Measurements from ENCODE around the gene ZNF576.
"Not testable (repeated sequence)": the region's sequence is repeated elsewhere in the genome, so short reads cannot be mapped to it uniquely, and the experiment has no call there.

ZNF576 gene

DNA sequence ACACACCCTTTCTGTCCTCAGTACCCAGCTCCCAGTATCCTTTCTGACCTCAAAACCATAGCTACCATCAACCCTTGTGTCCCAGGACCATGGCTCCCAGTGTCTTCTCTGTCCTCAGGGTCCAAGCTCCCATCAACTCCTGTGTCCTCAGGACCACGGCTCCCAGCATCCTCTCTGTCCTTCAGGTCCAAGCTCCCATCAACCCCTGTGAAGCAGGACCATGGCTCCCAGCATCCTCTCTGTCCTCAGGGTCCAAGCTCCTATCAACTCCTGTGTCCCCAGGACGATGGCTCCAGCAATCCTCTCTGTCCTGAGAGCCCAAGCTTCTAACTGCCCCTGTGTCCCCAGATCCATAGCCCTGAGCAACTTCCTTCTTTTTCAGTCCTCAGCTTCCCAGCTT, 44.9 kb downstream of the ZNF576 start:
- Histone ChIP-seq H3K4me1 (ENCODE audit: control insufficient read depth, insufficient read depth, low read length) (peaks cover 11% of the 10 kb centered on the region), H3K27me3 (ENCODE audit: control insufficient read depth, insufficient read depth, low read length) (peaks cover 56% of the 10 kb centered on the region), H3K4me3 (ENCODE audit: low read depth, low read length) (no peak overlapping the region)

DNA sequence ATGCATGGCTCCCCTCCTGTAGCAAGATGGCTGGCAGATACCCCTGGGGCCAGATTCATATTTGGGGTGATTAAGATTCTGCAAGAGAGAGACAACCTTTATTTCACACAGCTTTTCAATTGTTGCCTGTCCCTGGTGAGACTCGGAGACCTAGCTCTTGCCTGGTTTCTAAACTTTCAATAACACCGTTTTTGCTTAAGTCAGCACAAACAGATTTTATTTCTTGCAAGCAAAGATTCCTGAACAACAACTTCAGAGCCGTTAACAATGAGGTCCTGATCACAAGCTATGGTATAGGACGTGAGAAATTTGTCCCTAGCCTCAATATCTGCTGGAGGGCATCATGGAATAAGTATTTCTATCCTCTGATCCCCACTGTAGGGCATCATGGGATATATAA, 46.1 kb downstream of the ZNF576 start:
- 0 out of 2 replicates have a peak, but pooled peaks cover 5% of the 10 kb centered on the region for H3K9me3 ChIP-seq (ENCODE audit: control insufficient read depth, insufficient read depth, low read depth, low read length)
- H3K36me3 ChIP-seq (ENCODE audit: control insufficient read depth, insufficient read depth, low read length) = peaks cover 3% of the 10 kb centered on the region; the same call in 1 of the 2 replicates
- no peak overlapping the region for H3K4me3 ChIP-seq (ENCODE audit: low read depth, low read length)
- no peak overlapping the region for H3K27ac ChIP-seq (ENCODE audit: low read depth, low read length)
- peaks cover 46% of the 10 kb centered on the region for H3K27me3 ChIP-seq (ENCODE audit: control insufficient read depth, insufficient read depth, low read length)
- no peak overlapping the region for H3K9ac ChIP-seq (ENCODE audit: low read length)
- peaks cover 10% of the 10 kb centered on the region; the same call in 1 of the 2 replicates for H3K4me1 ChIP-seq (ENCODE audit: control insufficient read depth, insufficient read depth, low read length)

More for the DNA sequence above, 44.9 kb downstream of the ZNF576 start:
- Histone ChIP-seq H3K27ac (ENCODE audit: low read depth, low read length) (no peak overlapping the region), H3K9me3 (ENCODE audit: control insufficient read depth, insufficient read depth, low read depth, low read length) (no peaks in the 10 kb centered on the region), H3K36me3 (ENCODE audit: control insufficient read depth, insufficient read depth, low read length) (no peaks in the 10 kb centered on the region), H3K9ac (ENCODE audit: low read length) (no peak overlapping the region)

DNA sequence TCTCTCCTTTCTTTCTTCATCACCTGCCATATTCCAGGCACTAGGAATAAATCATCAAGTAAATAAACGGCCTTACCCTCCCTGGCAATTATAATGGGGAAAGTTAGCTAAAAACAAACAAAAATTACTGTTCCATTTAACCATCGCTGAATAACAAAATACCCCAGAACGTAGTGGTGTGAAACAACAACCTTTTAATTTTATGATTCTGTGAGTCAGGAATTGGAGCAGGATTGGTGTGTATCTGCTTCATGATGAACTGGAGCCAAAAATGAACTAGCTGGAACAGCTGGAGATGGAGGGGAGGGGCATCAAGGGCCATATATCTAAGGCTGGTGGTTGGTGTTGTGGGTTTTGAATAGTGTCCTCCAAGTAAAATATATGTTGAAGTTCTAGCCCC, 46.9 kb downstream of the ZNF576 start:
- Histone ChIP-seq H3K4me3 (ENCODE audit: low read depth, low read length) (no peak overlapping the region), H3K36me3 (ENCODE audit: control insufficient read depth, insufficient read depth, low read length) (peaks cover 5% of the 10 kb centered on the region; the same call in 1 of the 2 replicates), H3K27me3 (ENCODE audit: control insufficient read depth, insufficient read depth, low read length) (peaks cover 38% of the 10 kb centered on the region), H3K27ac (ENCODE audit: low read depth, low read length) (no peak overlapping the region), H3K4me1 (ENCODE audit: control insufficient read depth, insufficient read depth, low read length) (peaks cover 10% of the 10 kb centered on the region; the same call in 1 of the 2 replicates), H3K9ac (ENCODE audit: low read length) (no peak overlapping the region), H3K9me3 (ENCODE audit: control insufficient read depth, insufficient read depth, low read depth, low read length) (0 out of 2 replicates have a peak, but pooled peaks cover 5% of the 10 kb centered on the region)

DNA sequence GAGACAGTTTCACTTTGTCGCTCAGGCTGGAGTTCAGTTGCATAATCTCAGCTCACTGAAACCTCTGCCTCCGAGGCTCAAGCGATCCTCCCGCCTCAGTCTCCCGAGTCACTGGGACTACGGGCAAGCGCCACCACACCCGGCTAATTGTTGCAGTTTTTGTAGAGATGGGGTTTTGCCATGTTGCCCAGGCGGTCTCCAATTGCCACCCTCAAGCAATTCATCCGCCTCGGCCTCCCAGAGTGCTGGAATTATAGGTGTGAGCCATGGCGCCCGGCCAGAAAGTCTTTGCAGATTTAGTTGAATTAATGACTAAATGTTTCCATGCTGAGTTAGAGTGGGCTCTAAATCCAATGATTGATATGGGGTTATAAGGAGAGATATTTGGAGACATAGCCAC, 47.8 kb downstream of the ZNF576 start:
- 0 out of 2 replicates have a peak, but pooled peaks cover 5% of the 10 kb centered on the region for H3K9me3 ChIP-seq (ENCODE audit: control insufficient read depth, insufficient read depth, low read depth, low read length)
- H3K27ac ChIP-seq (ENCODE audit: low read depth, low read length) = no peak overlapping the region
- H3K4me3 ChIP-seq (ENCODE audit: low read depth, low read length) = no peak overlapping the region
- peaks cover 30% of the 10 kb centered on the region for H3K27me3 ChIP-seq (ENCODE audit: control insufficient read depth, insufficient read depth, low read length)
- H3K9ac ChIP-seq (ENCODE audit: low read length) = no peak overlapping the region
- peaks cover 14% of the 10 kb centered on the region for H3K36me3 ChIP-seq (ENCODE audit: control insufficient read depth, insufficient read depth, low read length)
- H3K4me1 ChIP-seq (ENCODE audit: control insufficient read depth, insufficient read depth, low read length) = peaks cover 1% of the 10 kb centered on the region; the same call in 1 of the 2 replicates

DNA sequence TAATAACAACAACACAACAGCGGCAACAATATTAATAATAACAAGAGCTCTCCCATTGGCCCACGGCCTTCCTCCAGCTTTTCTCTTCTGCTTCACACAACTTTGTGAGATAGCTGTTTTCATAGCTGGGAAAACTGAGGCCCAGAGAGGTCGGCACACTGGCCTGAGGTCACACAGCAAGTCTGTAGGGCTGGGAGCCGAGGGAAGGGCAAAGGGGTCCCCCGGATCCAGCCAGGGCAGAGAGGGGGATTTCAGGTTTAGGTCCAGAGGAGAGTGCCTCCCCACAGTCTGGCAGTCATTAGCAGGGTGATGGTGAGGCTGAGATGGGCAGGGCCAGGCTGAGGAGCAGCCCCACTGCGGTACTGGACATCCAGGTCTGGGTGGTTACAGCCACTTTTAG, 52.2 kb downstream of the ZNF576 start:
- peaks cover 23% of the 10 kb centered on the region for H3K36me3 ChIP-seq (ENCODE audit: control insufficient read depth, insufficient read depth, low read length)

DNA sequence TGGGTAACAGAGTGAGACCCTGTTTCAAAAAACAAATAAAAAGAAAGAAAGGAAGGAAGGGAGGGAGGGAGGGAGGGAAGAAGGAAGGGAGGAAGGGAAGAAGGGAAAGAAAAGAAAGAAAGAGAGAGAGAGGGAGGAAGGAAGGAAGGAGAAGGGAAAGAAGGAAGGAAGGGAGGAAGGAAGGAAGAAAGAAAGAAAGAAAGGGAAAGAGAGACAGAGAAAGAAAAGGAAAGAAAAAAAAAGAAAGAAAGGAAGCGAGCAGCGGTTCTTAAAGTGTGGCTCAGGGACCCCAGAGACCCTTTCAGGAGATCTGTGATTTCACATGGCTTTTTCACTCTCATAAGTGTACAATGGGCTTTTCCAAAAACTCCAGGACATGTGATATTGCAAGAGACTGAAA, 53.1 kb downstream of the ZNF576 start:
- Histone ChIP-seq H3K36me3 (ENCODE audit: control insufficient read depth, insufficient read depth, low read length) (peaks cover 28% of the 10 kb centered on the region), H3K27me3 (ENCODE audit: control insufficient read depth, insufficient read depth, low read length) (no peaks in the 10 kb centered on the region), H3K9me3 (ENCODE audit: control insufficient read depth, insufficient read depth, low read depth, low read length) (0 out of 2 replicates have a peak, but pooled peaks cover 5% of the 10 kb centered on the region), H3K27ac (ENCODE audit: low read depth, low read length) (no peak overlapping the region), H3K4me1 (ENCODE audit: control insufficient read depth, insufficient read depth, low read length) (peaks cover 3% of the 10 kb centered on the region; the same call in 1 of the 2 replicates), H3K4me3 (ENCODE audit: low read depth, low read length) (no peak overlapping the region), H3K9ac (ENCODE audit: low read length) (no peak overlapping the region)

More for the DNA sequence above, 52.2 kb downstream of the ZNF576 start:
- H3K9me3 ChIP-seq (ENCODE audit: control insufficient read depth, insufficient read depth, low read depth, low read length) = 0 out of 2 replicates have a peak, but pooled peaks cover 5% of the 10 kb centered on the region
- H3K9ac ChIP-seq (ENCODE audit: low read length) = no peak overlapping the region
- H3K27me3 ChIP-seq (ENCODE audit: control insufficient read depth, insufficient read depth, low read length) = no peaks in the 10 kb centered on the region
- H3K4me1 ChIP-seq (ENCODE audit: control insufficient read depth, insufficient read depth, low read length) = peaks cover 3% of the 10 kb centered on the region; the same call in 1 of the 2 replicates
- H3K27ac ChIP-seq (ENCODE audit: low read depth, low read length) = no peak overlapping the region
- no peak overlapping the region for H3K4me3 ChIP-seq (ENCODE audit: low read depth, low read length)

DNA sequence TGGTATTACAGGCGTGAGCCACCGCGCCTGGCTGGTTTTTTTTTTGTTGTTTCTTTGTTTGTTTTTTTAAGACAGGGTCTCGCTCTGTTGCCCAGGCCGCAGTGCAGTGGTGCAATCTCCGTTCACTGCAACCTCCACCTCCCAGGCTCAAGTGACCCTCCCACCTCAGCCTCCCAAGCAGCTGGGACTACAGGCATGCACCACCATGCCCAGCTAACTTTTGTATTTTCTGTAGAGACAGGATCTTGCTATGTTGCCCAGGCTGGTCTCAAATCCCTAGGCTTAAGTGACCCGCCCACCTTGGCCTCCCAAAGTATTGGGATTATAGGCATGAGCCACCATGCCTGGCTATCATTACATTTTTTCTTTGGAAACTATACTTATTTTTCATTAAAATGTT, 53.9 kb downstream of the ZNF576 start:
- not testable (repeated sequence) for H3K9ac ChIP-seq (ENCODE audit: low read length)

More for the DNA sequence above, 53.9 kb downstream of the ZNF576 start:
- not testable (repeated sequence) for H3K4me3 ChIP-seq (ENCODE audit: low read depth, low read length); H3K27ac ChIP-seq (ENCODE audit: low read depth, low read length); H3K4me1 ChIP-seq (ENCODE audit: control insufficient read depth, insufficient read depth, low read length); H3K9me3 ChIP-seq (ENCODE audit: control insufficient read depth, insufficient read depth, low read depth, low read length); H3K27me3 ChIP-seq (ENCODE audit: control insufficient read depth, insufficient read depth, low read length)
- peaks cover 33% of the 10 kb centered on the region for H3K36me3 ChIP-seq (ENCODE audit: control insufficient read depth, insufficient read depth, low read length)
